Measurements from ENCODE around the gene STK32B.
"Not testable (repeated sequence)": the region's sequence is repeated elsewhere in the genome, so short reads cannot be mapped to it uniquely, and the experiment has no call there.

GRCh38 chr4:5280069-5280468 is 228.8 kb downstream of the STK32B start:
- TF ChIP-seq CTCF (IDR thresholded peaks at IDR 0.05); ZFX (IDR thresholded peaks at IDR 0.05; ENCODE audit: borderline replicate concordance): not testable (repeated sequence)

All from 22Rv1 (cell line).